Occipital lobe (tissue), 2 donors: ENCODE data around the gene CCDC43. TPM values are rescaled to one million over a fixed set of nuclear protein-coding genes. Genes with fewer than 3 reads are reported as not detected.
"Not testable (repeated sequence)": the region's sequence is repeated elsewhere in the genome, so short reads cannot be mapped to it uniquely, and the experiment has no call there.

ENCODE experiments used
- DNase-seq: peaks from one replicate; lab custom pipeline; 2025; lab: John Stamatoyannopoulos, UW
- total RNA-seq: library from RNA; depleted of rRNA; stranded (reverse); fragments of >200 nt; gene quantifications from one replicate; pipeline ENCODE4 v1.2.3, GENCODE V29; 2014

CCDC43 gene
- total RNA-seq, 1 donor from 2014 or later: 39.1 TPM

DNA sequence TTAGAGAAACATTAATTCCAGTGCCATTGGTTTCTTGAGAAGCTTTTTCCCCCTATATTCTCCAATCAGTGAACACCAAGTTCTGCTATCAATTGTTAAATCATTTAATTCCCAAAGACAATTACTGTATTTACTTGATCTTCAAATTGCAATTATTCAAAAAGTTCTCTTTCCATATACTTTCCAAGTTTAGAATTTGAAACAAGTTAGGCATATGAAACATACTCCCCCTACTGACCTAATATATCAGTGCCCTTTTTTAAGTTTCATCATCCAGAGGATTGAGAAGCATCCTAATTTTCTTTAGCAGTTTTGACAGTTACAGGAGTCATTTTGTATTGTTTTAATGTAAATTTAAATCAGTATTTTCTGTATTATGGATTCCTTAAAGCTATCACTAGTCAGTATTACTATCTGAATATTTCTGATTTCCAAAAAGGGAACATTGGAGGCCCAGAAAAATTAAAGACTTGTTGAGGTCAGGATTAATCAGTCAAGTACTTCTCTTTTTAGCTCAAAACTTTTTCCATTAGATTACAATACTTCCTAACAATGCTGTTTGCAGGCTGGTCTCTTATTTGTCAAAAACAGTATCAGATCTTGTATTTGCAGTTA, 17.0 kb downstream of the CCDC43 start:
- DNase-seq: no peak

DNA sequence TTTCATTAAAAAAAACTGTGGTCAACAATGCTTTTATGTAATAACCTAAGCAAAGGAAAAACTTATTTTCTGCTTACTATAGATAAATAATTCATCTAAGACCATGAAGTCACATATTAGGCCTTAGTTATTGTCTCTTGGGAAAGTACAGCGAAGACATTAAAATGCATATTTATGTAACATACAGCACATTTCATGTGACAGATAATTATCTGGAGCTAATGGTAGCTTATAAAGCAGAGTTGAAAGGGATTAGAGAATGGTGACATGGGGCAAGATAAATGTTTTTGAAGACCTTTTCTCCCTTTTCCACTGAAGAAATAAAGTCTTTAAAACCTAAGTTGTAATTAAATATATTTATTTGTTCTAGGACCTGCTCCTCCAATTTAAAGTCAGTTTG, 23.6 kb downstream of the CCDC43 start:
- no peak for DNase-seq

DNA sequence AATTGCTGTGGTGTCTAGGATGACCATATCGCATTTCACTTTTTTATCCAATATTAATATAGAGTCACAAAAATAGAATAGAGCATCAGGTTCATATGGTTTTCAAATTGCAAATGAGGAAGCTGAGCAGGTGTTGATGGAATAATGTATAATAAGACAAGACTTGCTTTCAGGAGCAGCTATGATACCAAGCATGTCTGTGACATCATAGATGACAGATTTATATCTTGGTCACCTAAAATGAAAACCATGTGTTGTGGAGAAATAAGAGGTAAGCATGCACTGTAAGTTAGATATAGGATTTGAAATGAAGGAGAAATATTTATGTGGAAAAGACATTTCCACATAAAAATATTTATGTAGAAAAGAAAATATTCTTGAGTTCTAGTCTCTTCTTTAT, 24.7 kb downstream of the CCDC43 start:
- no peak for DNase-seq

DNA sequence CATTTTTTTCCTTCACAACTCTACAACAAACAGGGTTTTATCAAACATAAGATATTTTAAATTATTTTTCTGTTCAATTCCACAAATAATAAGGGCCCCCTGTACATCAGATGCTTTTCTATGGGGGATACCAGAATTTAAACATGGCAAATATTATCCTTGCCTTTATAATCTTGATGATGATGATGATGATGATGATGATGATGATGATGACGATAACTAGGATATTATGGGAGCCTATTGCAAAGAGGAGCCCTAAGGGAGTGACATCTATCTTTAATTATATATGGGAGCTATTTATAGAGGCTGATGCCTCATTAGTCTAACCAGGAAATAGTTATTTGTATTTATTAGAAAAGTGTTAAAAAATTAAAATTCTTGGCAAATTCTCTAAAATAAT, 26.5 kb downstream of the CCDC43 start:
- no peak for DNase-seq

DNA sequence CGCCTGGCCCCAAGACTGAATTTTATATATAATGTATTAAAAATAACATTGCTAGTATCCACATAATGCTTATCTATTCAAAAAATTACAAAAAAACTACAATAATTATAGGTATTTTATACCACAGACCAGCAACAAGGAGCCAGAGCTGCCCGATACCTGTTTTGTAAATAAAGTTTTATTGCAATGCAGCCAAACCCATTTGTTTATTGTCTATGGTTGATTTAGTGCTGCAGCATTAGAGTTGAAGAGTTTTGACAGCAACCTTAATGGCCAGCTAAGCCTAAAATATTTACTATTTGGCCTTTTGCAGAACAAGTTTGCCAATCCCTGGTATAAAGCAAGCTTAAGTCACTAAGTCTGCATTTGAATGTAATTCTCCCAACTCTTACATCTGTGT, 27.7 kb downstream of the CCDC43 start:
- no peak for DNase-seq

DNA sequence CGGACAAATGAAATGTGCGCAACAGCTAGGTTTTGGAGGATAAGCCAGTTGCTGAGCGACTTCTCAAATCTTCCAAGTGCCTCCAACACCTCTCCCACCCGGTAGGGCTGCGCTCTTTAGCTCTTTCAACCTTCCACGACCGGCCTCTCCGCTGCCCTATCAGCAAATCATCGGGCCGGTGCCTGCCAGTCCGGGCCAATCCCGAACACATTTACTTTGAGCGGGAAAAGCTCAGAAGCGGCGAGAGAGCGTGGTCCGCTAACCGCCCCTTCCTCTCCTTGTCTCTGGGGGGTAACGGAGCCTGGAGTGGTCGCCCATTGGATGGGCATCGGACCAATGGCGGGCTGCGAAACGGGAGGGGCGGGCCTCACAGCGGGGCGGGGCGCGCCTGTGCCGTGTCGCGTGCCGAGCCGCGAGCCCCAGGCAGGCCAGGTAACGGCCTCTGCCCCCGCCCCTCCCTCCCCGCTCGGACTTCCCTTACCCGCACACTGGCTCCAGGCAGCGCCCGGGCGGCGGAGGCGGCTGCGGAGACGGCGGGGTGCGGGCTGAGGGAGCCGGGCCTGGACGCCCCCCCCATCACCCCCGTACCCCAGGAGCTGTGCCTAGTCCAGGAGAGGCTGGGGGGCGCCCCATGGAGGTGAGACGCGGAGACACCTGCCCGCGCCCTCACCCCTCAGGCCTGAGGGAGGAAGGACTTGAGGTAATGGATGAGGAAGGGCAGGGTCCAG, 33.4 kb downstream of the CCDC43 start, which contains the start of gene MEIOC:
Gene MEIOC, plus strand, starts transcription at position 486 of the 728 bp plus-strand sequence. Its CDS starts 146 bp downstream, at position 632.
- DNase-seq: no peak

DNA sequence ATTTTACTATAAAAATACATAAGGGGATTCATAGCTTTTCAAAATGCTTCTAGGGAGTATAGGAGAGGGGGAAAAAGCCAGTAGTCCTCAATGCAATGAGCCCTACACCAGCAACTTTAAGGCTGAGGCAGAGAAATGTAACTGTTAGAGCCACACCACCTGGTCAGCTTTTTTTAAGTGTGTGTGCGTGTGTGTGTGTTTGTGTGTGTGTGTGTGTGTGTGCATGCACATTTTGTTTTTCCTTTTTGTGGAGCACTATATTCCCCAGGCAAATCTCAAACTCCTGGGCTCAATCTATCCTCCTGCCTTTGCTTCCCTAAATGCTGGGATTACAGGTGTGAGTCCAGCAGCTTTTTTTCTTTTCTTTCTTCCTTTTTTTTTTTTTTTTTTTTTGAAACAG, 35.6 kb downstream of the CCDC43 start:
- DNase-seq: no peak

DNA sequence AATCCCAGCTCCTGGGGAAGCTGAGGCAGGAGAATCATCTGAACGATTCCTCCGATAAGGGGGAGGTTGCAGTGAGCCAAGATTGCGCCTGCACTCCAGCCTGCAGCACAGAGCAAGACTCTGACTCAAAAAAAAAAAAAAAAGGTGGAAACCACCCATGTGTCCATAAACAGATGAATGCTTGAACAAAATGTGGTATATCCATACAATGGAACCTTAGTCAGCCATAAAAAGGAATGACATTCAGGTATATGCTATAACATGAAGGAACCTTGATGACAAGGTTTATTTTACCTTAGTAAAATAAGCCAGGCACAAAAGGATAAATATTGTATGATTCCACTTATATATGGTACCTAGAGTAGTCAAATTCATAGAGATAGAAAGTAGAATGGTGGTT, 36.2 kb downstream of the CCDC43 start:
- no peak for DNase-seq

DNA sequence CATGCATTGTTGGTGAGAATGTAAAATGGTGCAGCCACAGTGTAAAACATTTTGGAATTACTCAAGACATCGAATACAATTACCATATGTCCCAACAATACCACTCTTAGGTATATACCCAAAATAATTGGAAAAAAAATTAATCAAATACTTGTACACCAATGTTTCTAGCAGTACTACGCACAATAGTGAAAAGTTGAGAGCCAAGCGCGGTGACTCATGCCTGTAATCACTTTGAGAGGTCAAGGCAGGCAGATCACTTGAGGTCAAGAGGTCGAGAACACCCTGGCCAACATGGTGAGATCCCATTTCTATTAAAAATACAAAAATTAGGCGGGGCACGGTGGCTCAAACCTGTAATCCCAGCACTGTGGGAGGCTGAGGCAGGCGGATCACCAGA, 36.8 kb downstream of the CCDC43 start:
- no peak for DNase-seq

DNA sequence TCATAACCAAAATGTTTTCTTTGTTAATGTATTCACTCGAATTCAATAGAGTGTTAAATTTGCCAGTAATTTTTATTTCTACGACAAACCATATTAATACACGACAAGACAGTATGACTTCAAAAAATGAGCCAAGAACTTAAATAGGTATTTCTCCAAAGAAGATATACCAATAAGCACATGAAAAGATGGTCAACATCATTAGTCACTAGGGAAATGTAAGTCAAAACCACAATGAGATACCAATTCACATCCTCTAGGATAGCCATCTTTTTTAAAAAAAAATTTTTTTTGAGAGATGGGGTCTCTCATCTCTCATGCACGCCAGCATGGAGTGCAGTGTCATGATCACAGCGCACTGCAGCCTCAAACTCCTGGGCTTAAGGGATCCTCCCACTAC, 38.3 kb downstream of the CCDC43 start:
- no peak for DNase-seq

DNA sequence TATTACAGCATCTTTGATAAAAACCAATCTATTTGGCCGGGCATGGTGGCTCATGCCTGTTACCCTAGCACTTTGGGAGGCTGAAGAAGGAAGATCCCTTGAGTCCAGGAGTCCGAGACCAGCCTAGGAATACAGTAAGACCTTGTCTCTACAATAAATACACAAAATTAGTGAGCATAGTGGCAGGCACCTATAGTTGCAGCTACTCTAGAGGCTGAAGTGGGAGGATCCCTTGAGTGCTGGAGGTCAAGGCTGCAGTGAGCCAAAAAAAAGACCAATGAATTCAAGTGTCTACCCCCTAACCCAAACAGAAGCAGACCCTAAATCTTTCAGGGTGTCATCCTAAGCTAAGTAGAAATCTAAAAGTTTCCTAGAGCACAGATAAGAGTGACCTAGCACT, 40.6 kb downstream of the CCDC43 start:
- DNase-seq: no peak

DNA sequence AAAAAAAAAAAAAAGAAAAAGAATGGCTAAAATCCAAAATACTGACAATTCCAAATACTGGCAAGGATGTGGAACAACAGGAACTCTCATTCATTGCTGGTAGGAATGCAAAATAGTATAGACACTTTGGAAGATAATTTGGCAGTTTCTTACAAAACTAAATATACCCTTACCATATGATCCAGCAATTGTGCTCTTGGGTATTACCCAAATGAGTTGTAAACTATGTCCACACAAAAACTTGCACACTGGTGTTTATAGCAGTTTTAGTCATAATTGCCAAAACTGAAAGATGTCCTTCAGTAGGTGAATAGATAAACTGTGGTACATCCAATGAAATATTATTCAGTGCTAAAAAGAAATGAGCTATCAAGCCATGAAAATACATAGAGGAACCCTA, 41.8 kb downstream of the CCDC43 start:
- no peak for DNase-seq

DNA sequence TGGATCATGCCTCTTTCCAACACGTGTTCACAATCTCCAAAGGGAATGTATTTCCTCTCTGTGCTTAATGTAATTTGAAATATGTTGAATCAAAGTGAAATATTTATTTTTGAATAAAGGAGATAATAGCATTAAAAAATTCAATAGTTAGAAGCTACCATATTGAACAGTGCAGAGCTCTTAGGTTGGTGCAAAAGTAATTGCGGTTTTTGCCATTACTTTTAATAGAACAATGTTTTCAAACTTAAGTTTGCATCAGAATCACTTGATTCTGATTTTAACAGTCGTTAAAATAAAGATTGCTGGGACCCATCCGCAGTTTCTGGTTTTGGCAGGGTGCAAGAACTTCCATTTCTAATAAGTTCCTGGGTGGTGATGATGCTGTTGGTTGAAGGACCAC, 43.3 kb downstream of the CCDC43 start:
- DNase-seq: no peak

DNA sequence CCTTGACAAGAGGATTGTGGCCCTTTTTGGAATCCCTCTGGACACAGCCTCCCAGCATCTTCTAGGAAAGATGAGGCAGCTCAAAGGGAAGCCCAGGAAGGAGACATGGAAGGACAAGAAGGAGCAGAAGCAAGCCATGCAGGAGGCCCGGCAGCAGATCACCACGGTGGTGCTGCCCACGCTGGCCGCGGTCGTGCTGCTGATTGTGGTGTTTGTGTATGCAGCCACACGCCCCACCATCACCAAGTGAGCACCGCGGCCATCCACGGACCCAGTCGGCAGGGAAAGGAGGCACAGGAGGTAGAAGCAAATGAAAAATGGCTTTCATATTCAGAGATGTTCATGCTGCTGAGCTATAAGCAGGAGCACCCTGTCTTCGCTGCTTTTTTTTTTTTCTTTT, 44.2 kb downstream of the CCDC43 start:
- DNase-seq: no peak

DNA sequence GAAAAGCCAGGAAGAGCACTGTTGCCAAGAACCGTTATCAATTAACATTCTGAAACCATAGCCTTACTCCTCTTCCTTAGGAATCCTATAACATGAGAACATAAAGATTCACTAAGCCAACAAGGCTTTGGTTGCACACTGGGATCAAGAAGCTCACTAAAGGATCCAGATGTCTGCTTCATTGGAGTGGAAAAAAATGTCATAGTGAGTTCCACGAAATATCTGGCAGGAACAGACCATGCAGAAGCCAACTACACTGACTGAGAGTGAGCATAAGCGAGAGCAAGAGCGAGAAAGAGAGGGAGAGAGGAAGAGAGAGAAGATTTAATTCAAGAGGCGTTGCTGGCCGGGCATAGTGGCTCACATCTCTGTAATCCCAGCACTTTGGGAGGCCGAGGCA, 46.7 kb downstream of the CCDC43 start:
- no peak for DNase-seq

DNA sequence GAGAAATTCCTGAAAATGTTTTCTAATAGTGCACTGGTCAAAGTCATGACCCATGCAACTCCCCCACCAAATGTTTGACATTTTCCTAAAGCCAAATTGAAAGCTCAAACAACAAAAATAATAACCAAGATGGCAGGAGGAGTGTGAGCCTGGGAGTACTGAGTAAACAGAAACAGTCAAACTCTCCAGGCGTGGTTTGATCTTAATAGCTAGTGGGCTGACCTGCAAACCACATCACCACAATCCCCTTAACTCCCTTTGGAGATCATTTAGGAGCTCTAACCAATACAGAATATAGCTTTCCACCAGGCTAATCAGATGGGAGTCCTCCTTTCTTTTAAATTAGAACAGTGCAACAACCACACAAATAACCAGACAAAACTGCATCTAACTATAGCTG, 52.5 kb downstream of the CCDC43 start:
- DNase-seq: no peak

DNA sequence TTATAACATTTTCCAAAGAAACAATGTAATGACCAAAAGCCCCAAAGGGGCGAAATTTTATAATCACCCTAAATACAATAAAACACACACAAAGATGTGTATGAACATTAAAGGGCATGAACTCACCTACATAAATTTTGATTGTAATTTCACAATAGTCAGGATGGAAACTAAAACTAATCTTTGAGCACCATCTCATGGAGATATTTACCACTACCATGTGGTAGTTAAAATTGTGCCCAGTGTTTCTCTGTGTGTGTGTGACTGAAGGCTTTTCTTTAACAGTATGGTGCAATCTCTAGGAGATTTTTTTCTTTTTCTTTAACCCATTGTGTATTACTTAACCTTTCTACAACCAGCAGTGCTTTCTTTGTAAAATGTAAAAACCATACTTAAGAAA, 53.0 kb downstream of the CCDC43 start:
- no peak for DNase-seq

DNA sequence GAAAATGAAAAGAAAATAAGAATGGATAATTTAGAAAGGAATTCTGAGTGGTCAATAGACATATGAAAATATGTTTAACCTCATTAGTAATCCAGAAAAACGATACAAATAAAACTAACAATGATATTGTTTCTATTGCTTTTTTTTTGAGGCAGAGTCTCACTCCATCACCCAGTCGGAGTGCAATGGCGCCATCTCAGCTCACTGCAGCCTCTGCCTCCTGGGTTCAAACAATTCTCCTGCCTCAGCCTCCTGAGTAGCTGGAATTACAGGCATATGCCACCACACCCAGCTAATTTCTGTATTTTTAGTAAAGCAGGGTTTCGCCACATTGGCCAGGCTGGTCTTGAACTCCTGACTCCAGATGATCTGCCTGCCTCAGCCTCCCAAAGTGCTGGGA, 55.2 kb downstream of the CCDC43 start:
- not testable (repeated sequence) for DNase-seq

DNA sequence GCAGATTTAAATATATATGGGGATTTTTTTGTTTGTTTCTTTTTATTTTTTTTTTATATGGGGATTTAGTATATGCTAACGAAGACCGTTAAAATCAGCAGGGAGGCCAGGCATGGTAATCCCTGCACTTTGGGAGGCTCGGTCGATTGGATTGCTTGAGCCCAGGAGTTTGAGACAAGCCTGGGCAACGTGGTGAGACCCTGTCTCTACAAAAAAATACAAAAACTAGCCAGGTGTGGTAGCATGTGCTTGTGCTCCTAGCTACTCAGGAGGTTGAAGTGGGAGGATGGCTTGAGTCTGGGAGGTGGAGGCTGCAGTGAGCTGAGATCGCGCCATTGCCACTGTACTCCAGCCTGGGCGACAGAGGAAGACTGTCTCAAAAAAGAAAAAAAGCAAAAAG, 55.6 kb downstream of the CCDC43 start:
- DNase-seq: no peak

DNA sequence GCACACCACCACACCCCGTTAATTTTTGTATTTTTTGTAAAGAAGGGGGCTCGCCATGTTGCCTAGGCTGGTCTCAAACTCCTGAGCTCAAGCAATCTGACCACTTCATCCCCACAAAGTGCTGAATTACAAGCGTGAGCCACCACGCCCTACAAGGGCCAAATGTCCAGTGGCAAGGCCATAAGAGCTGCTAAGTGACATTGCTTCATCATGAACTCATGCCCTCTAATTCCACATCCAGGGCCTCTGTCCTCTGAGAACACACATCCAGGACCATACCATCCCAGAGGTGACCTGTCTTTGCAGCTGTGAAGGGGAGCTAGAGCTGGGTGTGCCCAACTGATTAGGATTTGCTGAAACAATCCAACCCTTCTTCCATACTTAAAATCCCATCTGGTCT, 58.9 kb downstream of the CCDC43 start:
- no peak for DNase-seq

DNA sequence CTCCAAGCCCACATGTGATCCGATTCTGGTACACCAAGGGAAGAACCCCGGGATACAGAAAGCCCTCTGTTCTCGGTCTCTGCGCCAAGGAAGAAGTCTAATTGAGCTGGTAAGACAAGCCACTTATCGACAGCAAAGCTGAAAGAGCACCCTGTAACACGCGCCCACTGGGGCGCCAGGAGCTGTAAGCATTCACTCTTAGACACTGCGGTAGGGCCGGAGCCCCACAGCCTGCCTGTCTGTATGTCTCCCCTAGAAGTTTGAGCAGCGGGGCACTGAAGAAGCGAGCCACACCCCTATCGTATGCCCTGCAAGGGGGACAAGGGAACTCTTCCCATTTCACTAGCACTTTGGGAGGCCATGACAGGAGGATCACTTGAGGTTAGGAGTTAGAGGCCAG, 60.3 kb downstream of the CCDC43 start:
- DNase-seq: no peak

DNA sequence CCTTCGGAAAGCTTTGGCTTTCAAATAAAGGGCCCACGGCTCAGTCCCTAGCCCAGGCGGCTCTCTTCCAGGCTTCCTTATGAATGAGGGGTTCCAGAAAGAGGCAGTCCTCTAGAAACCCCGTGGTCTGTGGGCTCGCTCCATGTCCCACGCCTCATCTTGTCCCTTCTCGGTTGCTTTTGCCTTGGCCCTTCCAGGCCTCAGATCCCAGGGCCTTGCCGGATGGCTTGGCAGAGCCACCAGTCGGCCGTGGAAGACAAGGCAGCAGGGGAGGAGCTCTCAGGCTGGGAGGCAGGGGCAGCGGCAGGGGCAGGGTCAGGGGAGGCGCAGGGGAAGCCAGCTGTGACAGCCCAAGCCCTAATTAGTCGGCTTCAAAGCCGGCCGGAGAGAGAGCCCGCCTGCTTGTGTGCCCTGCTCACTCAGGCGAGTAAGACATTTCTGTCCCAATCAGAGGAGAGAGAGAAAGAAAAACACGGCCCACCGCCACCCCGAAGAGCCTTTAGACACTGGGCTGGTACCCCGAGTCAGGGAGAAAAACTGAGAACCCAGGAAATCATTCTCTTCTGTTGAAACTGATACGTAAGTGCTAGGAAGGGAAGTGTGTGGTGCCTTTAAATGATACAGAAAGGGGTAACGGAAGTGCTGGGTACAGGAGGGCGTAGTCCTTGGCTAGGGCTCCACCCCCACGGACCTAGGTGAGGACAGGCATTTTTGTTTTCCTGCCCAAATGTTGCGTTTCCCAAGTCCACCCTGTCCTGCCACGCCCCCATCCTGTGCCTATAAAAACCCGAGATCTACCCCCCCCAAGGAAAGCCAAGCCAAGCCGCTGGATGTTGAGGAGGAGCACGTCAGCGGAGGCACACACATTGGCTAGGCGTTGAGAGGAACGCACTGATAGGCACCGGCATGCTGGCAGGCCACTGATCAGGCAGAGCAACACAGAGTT, 61.1 kb downstream of the CCDC43 start:
- no peak for DNase-seq
